H1 (cell line): ENCODE data around the gene FGB. TPM values are rescaled to one million over a fixed set of nuclear protein-coding genes. Genes with fewer than 3 reads are reported as not detected.

Experiments used
- BCL11A ChIP-seq, 2 experiments: IDR thresholded peaks; one replicate each; pipeline ENCODE4 v1.6.1; 2011; ENCODE audit warnings: low read depth in 2 of 2, low read length in 2 of 2, mild to moderate bottlenecking in 2 of 2
- CHD2 ChIP-seq: IDR thresholded peaks from 2 replicates; pipeline ENCODE4 v1.6.1; 2012; ENCODE audit warnings: low read length, improper control_type of control experiment
- CHD7 ChIP-seq: fragments of 300-600 bp; sonication (generic); IDR thresholded peaks from 2 replicates; pipeline ENCODE4 v1.7.1; 2012; ENCODE audit warnings: low read length, moderate library complexity, mild to moderate bottlenecking, inconsistent platforms; ENCODE audit not compliant: insufficient replicate concordance
- GTF2F1 ChIP-seq: IDR thresholded peaks from 2 replicates; pipeline ENCODE4 v1.6.1; 2012; ENCODE audit warnings: low read depth, low read length, improper control_type of control experiment, borderline replicate concordance
- KDM5A ChIP-seq: fragments of 200-600 bp; IDR thresholded peaks from 2 replicates; pipeline ENCODE4 v1.7.1; 2012; ENCODE audit warnings: mild to moderate bottlenecking, low read length, inconsistent platforms, mixed read lengths
- RAD21 ChIP-seq, 2 experiments: IDR thresholded peaks in 1 of 2; conservative IDR thresholded peaks in 1 of 2; 2 replicates each; pipeline ENCODE4 v1.6.1; 2011; ENCODE audit warnings: low read depth in 2 of 2, low read length in 2 of 2, improper control_type of control experiment in 1 of 2, inconsistent platforms in 1 of 2, mild to moderate bottlenecking in 1 of 2, moderate library complexity in 1 of 2
- RBBP5 ChIP-seq: IDR thresholded peaks from 2 replicates; pipeline ENCODE4 v1.7.1; 2012; ENCODE audit warnings: low read depth, mild to moderate bottlenecking, inconsistent platforms, low read length, moderate library complexity, borderline replicate concordance
- RXRA ChIP-seq: IDR thresholded peaks from 2 replicates; pipeline ENCODE4 v1.6.1; 2011; ENCODE audit warnings: low read depth, mild to moderate bottlenecking, low read length, moderate library complexity; ENCODE audit not compliant: insufficient read depth
- SAP30 ChIP-seq: fragments of 300-600 bp; sonication (generic); IDR thresholded peaks from 2 replicates; pipeline ENCODE4 v1.7.1; 2012; ENCODE audit warnings: low read length, moderate library complexity, mild to moderate bottlenecking, inconsistent platforms; ENCODE audit not compliant: insufficient read depth, insufficient replicate concordance
- SIX5 ChIP-seq: IDR thresholded peaks from 2 replicates; pipeline ENCODE4 v1.6.1; 2011; ENCODE audit warnings: mild to moderate bottlenecking, low read depth, low read length
- TEAD4 ChIP-seq: IDR thresholded peaks from 2 replicates; pipeline ENCODE4 v1.6.1; 2012; ENCODE audit warnings: low read depth, low read length, inconsistent platforms, mixed read lengths
- polyA plus RNA-seq, 7 experiments: library from polyadenylated mRNA; depleted of rRNA in 3 of 7; stranded (reverse) in 5 of 7; unstranded in 2 of 7; fragments of >200 nt in 5 of 7; fragments of 200-250 nt in 2 of 7; gene quantifications; 1 replicate in 5 of 7; 2 replicates in 1 of 7; 4 replicates in 1 of 7; pipeline versions ENCODE4 v1.2.1 to v1.2.3, GENCODE V29; 2011 to 2013; ENCODE audit warnings: missing spikeins in 2 of 7, mixed read lengths in 2 of 7
- total RNA-seq: library from RNA; stranded (reverse); fragmentation: NEBNext Ultra II Directional; extraction: Animal tissue kit (Norgen Biotek cat#: 25700); gene quantifications from 2 replicates; pipeline ENCODE4 v1.2.1, GENCODE V29; 2021

The FGB gene
- total and polyA plus RNA-seq, 2 of the 8 experiments (the other 6 are each of a cell fraction or from before 2014, with no cell fraction given): not detected

- no peak for TF ChIP-seq CHD7
- no peak for TF ChIP-seq SIX5
- TF ChIP-seq GTF2F1: no peak
- TF ChIP-seq KDM5A: no peak
- no peak for TF ChIP-seq SAP30
- no peak for TF ChIP-seq RBBP5
- no peak for TF ChIP-seq RXRA
- no peak for TF ChIP-seq CHD2
- no peak for TF ChIP-seq RAD21 (IDR thresholded peaks at IDR 0.05 in 1 of 2, conservative IDR thresholded peaks at IDR 0.05 in 1 of 2; ENCODE audit: low read depth in 2 of 2, low read length in 2 of 2)
- no peak for TF ChIP-seq TEAD4
- TF ChIP-seq BCL11A (IDR thresholded peaks at IDR 0.05; ENCODE audit: low read depth in 2 of 2, low read length in 2 of 2): no peak
Measured at GRCh38 chr4:154582723-154583122, 19.9 kb downstream of the FGB start (continued).
